Measurements from ENCODE around the gene OSBPL10. TPM values are rescaled to one million over a fixed set of nuclear protein-coding genes. Genes with fewer than 3 reads are reported as not detected.

The OSBPL10 gene
- polyA plus RNA-seq, 1 donor = 10.9 TPM

DNA sequence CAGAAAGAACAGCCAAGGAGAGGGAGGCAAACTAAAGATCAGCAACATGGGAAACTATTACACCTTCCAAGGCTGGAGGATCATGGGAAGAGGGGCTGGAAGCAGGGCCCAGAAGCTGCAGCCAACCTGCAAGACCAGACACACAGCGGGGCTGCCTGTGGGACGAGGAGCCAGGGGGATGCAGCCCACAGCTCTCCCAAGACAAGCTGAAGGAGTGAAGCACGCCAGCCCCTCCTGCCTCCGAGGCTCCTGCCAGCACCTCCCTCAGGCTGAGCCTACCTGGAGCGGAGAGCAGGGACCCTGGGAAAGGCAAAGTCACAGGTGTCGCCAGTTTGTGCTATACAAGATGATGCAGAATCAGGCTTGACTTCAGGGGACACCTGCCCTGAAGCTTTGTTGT is 133.3 kb downstream of the OSBPL10 start:
- DNase-seq = no peak

DNA sequence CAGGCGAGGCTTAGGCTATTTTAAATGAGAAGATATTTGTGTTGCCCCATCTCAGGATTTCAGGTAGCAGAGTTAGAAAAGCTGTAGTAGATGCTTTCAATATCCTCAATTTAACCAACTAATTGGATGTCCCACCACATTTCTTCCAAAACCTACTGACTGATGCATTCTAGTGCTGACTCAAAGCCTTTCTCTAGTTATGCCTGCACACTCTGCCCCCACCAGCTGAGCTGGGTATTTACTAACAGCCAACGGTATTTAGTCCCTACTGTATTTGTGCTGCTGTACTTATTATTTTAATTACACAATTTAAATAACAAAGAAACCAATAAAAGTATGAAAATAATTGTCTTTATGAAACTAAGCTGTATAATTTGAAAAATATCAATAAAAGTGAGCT is 139.5 kb downstream of the OSBPL10 start:
- no peak for DNase-seq

DNA sequence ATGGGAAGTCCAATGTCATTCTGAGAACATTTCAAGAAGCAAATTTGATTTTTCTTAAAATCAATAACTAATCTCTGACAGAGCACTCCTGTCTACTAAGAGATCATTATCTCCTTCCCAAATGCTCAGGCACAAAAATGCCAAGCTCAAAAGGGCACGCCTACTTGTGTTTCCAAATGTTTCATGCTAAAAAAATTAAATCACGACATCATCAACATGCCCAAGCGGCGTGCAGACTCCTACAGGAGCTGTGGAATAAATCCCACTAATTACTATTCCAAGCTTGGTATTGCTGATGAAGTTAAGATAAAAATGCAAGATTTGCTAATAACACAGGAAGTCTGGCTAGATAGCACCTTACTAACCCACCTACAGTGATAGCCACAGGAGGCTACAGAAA is 140.8 kb downstream of the OSBPL10 start:
- no peak for DNase-seq

DNA sequence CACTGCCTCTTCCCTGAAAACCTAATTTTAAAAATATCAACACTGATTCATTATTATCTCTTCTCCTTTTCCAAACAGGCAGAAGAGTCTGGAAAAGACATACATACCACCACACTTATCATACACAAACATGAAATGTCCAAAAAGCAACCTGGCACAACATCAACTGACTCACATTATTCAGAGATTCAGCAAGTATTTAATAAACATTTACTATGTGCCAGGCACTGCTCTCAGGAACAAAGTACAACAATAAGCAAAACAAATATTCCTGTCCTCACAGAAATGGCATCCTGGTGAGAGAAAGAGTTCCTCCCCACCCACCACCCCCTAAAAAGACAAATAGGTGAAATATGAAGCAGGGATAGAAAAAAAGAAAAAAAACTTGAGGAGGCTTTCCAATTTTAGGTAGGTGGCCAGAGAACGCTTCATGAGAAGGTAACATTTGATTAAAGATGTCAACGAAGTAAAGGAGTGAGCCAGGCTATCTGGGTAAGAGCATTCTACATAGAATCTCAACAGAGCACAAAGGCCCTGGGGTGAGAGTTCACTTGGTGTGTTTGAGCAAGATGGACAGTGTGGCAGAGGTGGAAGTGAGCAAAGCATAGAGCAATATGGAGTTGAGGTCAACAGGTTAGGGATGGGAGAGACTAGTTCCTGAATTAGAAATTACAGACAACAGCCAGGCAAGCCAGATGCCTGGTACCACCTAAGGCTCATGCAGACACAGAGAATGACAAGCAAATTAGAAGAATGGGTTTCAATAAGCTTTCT is 141.7 kb downstream of the OSBPL10 start:
- no peak for DNase-seq

DNA sequence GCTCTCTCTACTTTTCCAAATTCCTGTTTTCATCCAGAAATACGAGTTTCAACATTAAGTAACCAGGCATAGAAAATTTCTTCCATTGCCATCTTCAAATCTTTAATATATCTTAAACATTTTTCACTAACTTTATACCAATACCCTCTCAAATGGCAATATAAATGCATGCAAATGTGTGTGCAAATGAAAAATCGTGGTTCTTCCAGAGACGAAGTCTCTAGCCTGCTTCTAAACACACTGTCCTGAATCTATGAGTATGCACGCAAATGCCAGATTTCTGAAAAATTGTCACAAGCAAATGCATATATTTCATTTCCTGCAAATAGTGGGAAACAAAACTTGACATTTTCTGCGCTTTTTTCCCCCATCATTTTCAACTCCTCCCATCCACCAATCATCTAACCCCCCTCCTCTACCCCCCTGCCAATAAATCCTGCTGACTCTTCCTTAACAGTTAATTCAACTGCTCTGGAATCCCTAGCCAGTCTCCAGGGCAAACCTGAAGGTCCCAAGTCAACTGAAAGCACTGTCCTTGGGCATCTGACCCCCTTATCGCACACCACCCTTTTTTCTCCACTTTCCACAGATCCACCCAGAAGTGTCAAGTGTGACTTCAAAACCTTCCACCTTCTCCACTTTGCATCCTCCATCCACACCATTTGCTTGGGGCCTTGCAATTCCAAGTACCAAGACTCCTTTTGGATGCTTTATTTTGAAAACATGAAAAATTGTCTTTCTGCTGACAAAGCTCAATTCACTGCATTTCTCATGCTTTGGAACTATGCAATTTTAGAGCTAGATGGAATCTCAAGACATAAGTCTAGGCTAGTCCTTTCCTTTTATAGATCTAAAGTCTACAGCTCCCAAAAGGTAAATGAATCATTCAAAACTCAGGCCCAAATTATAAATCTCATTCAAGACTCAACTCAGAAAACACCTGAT is 144.7 kb downstream of the OSBPL10 start:
- DNase-seq = no peak

DNA sequence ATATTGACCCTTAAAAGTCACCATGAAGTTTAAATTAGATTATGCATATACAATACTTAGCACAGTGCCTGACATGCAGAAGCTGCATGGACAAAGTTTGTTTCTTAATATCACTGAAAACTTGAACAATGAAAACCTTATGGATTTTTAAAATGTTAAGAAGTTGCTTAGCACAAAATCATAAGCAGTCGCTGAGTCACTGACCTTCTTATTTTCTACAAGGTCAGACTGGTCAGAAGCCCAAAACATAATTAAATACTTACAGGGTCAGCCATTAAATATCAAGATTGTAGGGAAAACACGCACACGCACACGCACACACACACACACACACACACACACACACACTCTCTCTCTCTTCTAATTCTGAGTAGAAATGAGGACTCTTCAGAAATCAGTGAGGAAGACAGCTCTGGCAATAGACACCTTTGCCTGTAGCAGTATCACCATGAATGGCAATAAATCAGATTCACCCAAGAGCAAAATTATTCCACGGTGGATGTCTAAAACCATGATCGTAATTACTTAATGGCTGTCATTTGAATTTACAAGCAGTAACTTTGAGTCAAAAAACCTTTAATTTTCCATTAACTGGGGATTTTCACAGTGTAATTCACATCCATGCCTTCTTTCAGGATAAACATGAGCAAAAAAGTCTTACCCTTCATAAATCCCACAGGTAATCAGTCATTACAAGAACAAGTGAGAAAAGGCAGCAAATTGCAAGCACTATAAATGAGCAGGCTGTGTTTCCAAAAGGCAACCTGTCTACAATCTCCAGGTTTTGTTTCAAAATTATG is 147.5 kb downstream of the OSBPL10 start:
- no peak for DNase-seq

DNA sequence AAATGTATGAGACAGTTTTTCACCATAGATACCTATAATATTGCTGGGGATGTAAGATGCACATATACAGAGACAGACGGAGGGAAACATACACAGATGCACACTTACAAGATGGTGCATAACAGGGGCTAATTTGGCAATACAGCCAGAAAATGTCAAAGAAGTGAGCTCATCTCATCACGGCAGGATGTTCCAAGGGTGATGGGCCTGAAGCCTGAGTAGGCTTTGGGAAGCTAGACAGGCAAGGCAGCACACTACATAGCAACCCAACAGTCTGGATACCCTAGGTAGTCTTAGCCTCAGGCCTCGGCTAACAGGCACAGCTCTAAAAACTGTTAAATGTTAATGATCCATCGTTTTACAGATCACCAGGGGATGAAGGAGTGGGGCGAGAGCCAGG is 148.5 kb downstream of the OSBPL10 start:
- DNase-seq = no peak

DNA sequence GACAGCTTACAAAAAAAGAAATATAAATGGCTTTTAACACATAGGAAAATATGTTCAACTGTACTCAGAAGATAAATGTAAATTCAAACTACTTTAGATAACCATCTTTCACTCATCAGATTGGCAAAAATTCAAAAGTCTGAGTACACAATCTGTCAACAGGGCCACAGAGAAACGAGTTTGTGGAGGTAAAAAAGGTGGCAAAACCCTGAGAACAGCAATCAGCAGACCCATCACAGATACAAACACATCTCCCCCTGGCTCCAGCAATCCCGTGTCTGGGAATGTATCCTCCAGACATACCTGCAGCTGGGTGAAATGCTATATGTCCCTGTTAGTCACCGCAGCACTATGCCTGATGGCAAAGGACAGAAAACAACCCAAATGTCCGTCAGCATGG is 149.5 kb downstream of the OSBPL10 start:
- DNase-seq = no peak

DNA sequence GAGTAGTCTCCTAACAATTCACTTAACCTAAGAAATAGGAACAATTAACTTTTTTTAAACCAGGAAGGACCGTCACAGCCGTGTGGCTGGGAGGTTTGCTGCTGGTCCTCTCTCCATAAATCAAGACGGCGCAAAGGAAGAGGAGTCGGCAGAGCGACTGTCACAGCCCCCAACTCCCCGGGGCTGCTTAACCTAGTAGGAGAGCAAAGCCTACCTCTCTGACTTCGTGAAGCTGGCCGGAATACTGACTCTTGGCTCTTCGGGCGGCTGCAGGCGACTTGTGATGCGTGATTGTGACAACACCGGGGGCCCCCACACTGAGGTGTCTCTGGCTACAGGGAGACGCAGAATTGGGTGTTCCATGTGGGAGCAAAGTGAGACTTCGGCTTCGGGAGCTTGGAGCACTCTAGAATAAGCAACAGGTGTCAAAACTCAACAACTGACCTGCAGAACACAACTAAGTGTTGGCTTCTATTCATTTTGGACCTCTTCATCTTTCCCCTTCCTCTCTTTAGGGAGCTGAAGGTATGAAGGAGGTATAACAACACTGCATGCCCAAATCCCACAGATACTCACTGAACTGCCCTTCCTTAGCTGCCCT is 151.1 kb downstream of the OSBPL10 start:
- DNase-seq = no peak

DNA sequence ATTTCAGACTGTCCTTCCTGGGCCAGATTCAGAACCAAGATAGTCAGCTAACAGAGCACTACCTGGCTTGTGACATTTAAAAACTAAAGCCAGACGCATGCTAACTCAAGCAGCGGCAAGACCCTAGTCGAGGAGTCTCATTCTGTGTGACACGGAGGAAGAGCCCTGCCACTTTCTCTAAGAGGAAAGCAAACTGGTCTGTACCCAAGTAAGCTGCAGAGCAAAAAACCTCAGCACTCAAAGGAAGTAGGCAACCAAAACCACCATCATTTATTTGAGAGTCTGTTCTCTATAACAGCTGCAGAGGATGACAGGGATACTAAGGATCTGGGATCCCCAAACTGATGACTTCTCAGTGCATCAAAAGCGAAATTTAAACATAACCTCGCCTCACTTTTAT is 152.1 kb downstream of the OSBPL10 start:
- DNase-seq = no peak

DNA sequence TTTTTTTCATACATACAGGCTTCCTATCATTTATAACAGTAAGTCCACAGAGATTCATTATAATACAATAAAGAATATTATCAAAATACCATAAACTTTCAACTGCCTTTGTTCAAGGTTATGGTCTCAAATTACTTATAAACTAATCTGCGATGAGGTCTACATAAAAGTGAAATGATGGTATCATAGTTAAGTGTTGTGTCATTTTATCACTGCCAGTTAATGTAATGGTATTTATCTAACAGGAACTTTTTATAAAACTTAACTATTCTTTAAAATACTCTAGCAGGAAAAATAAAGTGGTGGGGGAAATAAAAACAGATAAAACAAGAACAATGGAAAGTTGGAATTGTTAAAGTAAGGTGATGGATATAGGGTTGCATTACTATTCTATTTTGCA is 153.1 kb downstream of the OSBPL10 start:
- no peak for DNase-seq

DNA sequence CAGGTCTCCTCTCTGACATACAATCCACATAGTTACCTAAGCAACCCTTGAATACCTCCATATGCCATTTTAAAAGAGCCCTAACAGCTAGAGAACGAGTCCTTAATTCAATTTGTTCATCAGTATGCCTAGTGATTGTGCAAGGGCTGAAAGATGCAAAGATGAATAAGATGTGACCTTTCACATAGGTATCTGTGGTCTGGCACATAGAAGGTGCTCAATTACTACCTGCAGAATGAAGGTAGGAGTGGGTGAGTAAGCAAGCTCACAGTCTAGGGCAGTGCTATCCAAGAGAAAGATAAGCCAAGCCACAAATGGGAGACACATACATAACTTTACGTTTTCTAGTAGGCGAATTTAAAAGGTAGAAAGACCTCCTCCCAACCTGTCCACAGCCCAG is 157.9 kb downstream of the OSBPL10 start:
- DNase-seq = no peak

DNA sequence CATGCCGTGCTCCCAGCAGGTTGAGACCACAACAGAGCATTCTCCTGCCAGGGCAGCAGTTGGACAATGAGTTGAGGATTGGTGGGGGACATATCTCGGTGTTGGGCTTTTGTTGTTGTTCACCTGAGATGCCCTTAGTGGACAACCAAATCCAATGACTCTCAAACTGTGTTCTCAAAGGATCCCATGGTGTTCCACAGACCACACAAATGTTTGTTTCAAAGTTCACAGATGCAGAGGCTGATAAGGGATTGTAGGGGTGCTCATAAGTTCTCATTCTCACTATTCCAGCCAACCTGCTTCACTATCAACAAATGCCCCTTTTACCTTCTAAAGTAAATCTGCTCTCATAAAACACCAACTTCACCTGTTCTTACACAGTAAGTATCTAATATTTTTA is 159.9 kb downstream of the OSBPL10 start:
- DNase-seq = no peak

DNA sequence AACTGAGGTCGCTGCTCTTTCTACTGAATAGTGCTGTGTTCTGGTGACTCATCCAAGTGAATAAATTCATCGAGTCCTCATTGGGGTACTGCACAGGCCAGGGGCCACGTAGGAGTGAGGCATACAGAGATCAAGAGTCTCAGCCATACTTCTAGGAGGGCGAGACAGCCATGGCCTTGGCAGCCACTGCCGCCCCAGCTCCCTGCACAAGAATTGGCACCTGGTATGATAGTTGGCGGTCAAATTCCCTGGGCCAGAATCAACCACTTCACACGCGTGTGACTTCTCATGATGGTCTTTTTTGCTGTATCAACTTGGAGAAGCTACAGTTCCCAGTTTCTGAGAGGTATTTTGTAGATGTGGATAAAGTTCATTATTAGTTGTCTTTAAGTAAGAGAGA is 161.6 kb downstream of the OSBPL10 start:
- DNase-seq = no peak

DNA sequence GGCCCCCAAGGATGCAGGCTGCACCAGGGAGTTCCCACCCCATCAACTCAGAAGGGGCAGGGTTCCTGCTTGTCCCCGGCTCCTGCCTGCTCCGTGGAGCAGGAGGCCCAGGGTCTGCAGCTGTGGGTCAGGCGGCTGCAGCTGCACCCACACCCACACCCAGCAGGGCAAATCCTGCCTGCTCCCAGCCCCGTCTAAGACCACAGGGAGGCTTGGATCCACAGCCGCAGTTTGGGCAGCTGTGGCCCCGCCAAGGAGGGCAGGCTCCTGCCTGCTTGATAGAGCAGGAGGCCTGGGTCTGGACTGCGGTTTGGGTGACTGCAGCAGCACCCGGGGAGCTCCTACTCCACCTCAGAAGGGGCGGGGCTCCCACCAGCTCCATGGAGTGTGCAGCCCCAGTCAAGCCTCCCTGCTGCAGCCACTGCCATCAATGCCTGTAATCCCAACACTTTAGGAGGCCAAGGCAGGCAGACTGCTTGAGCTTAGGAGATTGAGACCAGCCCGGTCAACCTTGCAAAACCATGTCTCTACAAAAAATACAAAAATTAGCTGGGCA is 163.6 kb downstream of the OSBPL10 start:
- no peak for DNase-seq

DNA sequence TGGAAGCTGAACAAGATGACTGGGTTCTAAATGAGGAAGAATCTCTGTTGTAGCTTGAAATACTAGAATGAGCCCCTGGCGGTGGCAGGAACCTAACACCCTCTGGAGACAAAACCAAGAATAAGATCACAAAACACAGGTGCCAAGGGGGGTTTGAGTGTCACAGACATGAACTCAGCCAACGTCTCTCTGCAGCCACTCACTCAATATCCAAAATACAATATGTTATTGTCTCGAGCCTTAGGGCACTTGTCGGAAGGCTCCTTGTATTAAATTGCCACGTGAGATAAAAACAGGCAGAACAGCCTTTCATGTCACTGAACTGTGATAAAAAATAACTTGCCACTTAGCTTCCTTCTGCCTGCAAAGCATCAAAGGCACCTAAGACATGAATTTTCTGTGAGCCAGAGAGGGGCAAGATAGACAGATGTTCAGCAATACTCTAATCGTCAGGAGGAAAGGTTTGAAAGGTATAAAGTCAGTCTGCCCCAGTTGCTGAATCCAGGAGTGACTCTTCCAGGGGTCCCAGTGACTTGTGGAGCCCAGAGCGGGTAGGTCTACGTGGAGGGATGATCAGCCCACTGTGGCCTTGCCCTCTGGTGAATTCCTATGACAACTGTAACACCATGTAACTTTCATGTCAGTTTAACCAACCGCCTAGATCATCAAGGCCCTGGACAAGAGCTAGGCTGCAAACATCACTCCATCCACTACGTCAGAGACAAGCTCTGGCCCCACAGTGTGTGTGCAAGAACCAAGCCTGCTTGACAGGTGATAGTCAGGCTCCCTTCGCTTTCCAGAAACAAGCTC is 165.2 kb downstream of the OSBPL10 start:
- DNase-seq = no peak

DNA sequence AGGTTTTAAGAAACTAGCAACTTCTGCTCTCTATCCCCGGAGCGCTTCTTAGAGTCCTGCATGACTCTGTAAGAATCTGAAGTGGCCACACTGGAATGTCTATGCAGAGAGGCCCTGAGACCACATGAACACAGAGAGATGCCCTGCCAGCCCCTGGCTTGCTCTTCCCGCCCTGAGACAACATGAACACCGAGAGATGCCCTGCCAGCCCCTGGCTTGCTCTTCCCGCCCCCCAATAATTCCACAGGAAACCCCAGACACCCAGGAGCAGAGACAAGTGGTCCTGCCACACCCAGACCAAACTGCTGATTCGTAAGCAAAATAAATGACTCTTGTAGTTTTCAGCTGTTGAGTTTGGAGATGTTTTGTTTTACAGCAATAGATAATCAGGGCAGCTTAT is 166.1 kb downstream of the OSBPL10 start:
- DNase-seq = no peak

DNA sequence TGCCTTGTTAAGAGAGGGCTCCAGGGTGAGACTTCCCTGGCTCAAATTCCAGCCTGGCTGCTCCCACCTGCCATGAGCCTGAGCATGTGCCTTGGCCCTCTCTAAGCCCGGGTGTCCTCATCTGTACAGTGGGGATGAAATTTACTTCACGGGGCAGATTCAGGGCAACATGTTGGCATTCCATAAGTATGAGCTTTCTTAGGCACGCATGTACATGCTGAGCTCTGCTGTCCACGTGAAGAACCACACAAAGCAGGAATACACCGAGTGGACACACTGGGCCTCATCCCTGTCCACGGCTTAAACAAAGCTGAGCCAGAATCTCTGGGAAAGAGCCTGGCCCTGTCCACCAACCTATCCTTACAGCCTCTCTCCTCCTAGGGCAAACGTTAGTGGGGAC is 167.4 kb downstream of the OSBPL10 start:
- no peak for DNase-seq

DNA sequence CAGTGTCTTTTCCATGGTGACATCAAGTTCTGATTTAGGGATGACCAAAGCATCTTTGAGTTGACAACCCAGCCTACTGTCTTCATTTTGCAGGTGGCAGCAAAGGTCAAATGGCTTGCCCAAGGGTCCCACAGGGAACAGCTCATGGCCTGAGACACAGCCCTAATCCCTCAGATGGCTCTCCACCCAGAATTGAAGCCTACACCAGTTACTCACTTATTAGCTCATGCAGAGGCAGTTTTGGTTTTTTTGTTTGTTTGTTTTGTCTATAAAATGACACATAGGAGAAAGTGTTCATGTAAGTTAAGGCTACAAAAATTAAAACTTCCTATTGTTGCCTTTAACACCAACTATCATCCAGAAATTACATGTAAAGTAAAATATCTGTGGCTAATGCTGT is 167.9 kb downstream of the OSBPL10 start:
- DNase-seq = no peak

DNA sequence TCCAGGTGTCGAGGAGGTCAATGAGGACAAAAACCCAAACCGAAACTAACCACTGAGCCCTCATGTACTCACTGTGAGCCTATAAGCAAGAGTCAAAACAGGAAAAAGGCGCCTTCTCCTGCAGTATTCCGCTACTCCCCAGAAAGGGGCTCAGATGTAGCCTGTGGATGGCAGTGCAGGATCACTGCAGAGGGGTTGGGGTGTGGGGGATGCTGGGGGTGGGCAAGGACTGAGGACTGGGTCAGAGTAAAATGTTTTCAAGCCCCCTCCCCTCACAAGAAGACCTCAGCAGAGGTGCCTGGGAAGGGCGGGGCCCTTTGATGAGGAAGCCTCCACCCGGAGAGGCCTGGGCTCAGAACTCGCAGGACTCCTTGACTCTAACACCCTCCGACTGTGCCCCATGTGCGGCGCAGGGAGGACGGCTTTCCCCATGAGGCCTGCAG is 170.1 kb downstream of the OSBPL10 start:
- no peak for DNase-seq

DNA sequence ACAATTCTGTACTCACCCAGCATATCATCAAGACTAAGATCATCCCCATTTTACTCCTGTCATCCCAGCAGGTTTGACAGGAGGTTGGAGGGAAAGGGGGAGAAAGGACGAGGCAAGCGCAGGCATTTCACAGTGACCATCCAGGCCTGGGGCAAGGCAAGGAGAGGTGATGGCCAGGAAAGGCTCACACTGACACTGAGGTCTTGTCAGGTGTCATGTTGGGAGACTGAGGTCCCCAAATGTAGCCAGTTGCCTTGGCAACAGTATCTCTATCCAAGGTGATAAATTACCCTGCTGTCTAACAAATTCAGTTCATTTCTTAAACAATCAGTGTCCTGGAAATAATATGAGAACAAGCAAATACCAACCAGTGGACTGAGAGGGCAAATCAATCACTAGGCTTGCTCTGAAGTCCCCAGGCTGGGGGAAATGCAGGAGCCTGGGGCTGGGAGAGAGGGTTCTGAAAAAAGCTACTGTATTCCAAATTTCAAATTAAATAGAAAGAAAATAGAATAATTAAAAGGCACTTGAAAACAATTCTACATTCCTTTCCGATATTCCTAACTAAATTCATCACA is 172.8 kb downstream of the OSBPL10 start:
- no peak for DNase-seq
